Esophagus muscularis mucosa (tissue), 4 donors: ENCODE measurements around the gene ST3GAL2. TPM values are rescaled to one million over a fixed set of nuclear protein-coding genes. Genes with fewer than 3 reads are reported as not detected.
A peak's percentile ranks its signal among the peaks of the same experiment; 100 is the strongest.

Experiments
- DNase-seq: peaks from one replicate; pipeline ENCODE4 v3.0.0-alpha.2; 2017; ENCODE audit errors: extremely low spot score
- H3K27ac ChIP-seq, 4 donors: fragments of 200-600 bp; sonication (generic); replicated peaks in 1 of 4; 1 replicate in 3 of 4; 2 replicates in 1 of 4; pipeline ENCODE4 v1.5.1; 2016 to 2019; ENCODE audit warnings: mild to moderate bottlenecking in 1 of 4
- H3K27me3 ChIP-seq, 4 donors: fragments of 200-600 bp; sonication (generic); one replicate each; pipeline versions ENCODE4 v1.5.1 to v1.6.0; 2016 to 2019
- H3K36me3 ChIP-seq, 4 donors: fragments of 200-600 bp; sonication (generic); one replicate each; pipeline ENCODE4 v1.5.1; 2016 to 2019
- H3K4me1 ChIP-seq, 4 donors: fragments of 200-600 bp; sonication (generic); one replicate each; pipeline ENCODE4 v1.5.1; 2016 to 2019
- H3K4me3 ChIP-seq, 4 donors: fragments of 200-600 bp; sonication (generic); 1 replicate in 2 of 4; 2 replicates in 2 of 4; pipeline ENCODE4 v1.5.1; 2016 to 2019; ENCODE audit warnings: mild to moderate bottlenecking in 4 of 4, moderate library complexity in 1 of 4
- H3K9me3 ChIP-seq, 4 donors: fragments of 200-600 bp; sonication (generic); 1 replicate in 3 of 4; 2 replicates in 1 of 4; pipeline ENCODE4 v1.5.1; 2016 to 2019
- EP300 ChIP-seq: sonication (generic); formaldehyde crosslinking; IDR thresholded peaks from one replicate; pipeline ENCODE4 v1.6.1; 2017; ENCODE audit warnings: antibody characterized with exemption
- POLR2A ChIP-seq: fragments of 450-650 bp; IDR thresholded peaks from one replicate; pipeline ENCODE4 v1.6.1; 2017; ENCODE audit warnings: antibody characterized with exemption, moderate library complexity, mild to moderate bottlenecking, low read depth
- POLR2AphosphoS5 ChIP-seq, 2 donors: sonication (generic); formaldehyde crosslinking; IDR thresholded peaks; one replicate each; pipeline ENCODE4 v1.6.1; 2017; ENCODE audit warnings: antibody characterized with exemption in 2 of 2
- WGBS: methylation state at CpG from one replicate; pipeline ENCODE4 v1.1.5; 2018; 5-methylcytosine and 5-hydroxymethylcytosine counted together
- intact Hi-C: fragments of 100-400 bp; cut with DNase I; formaldehyde crosslinking; loops from one replicate; pipeline ENCODE4 v1.15.1; 2023
- total RNA-seq, 4 donors: library from RNA; depleted of rRNA; stranded (reverse); fragments of >200 nt; gene quantifications; one replicate each; pipeline versions ENCODE4 v1.1.0 to v1.2.1, GENCODE V29; 2016
- TF ChIP-seq, protein P1 (sequence below), 3 experiments: fragments of 200-600 bp in 2 of 3; fragments of 450-650 bp in 1 of 3; sonication (generic) in 2 of 3; IDR thresholded peaks; one replicate each; pipeline ENCODE4 v1.5.1; 2017 to 2019; ENCODE audit warnings: antibody characterized with exemption in 3 of 3, mild to moderate bottlenecking in 2 of 3, moderate library complexity in 1 of 3

ST3GAL2 gene
- total RNA-seq, 4 donors from 2014 or later: 18.6 to 34.9 (median 27.2) TPM

DNA sequence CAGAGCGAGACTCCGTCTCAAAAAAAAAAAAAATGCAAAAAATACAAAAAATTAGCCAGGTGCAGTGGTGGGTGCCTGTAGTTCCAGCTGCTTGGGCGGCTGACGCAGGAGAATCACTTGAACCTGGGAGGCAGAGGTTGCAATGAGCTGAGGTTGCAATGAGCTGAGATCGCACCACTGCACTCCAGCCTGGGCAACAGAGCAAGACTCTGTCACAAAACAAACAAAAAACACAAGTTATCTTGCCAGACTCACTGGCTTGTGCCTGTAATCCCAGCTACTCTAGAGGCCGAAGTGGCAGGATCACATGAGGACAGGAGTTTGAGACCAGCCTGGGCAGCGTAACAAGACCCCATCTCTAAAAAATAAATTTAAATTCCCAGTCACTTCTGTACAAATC, 3.4 kb upstream of the ST3GAL2 start:
- WGBS: 94% methylated on average over 7 of the region's 7 CpGs

DNA sequence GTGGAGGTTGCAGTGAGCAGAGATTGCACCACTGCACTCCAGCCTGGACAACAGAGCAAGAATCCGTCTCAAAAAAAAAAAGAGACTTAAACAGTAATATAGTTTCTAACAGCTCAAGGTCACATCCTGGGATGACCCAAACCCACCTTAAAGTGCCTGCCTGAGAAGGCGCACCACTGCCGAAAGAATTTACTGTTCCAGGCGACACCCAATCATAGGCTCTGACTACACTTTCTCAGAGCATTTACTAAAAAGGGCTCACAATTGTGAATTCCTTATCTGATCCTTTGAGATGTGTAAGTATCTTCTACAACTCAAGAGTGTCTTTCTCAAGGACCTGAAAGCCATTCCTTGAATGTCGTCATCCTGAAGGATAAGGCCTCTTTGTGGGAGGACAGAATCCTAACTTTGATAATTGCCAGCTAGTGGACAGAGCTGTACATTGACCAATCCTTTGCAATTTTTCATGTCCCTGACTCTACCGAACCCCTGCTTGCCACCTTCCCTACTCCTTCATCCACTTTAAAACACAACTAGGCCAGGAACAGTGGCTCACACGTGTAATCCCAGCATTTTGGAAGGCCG, 2.6 kb upstream of the ST3GAL2 start:
- Histone ChIP-seq H3K36me3 (no peaks in the 10 kb centered on the region), H3K27ac (no peak overlapping the region), H3K4me3 (no peak overlapping the region), H3K27me3 (no peaks in the 10 kb centered on the region), H3K9me3 (no peaks in the 10 kb centered on the region), H3K4me1 (peaks cover 18 to 28% (median 26%) of the 10 kb centered on the region in 4 donors)
- no peak for TF ChIP-seq POLR2AphosphoS5 (IDR thresholded peaks at IDR 0.05)
- TF ChIP-seq POLR2A: no peak
- TF ChIP-seq, protein P1, sequence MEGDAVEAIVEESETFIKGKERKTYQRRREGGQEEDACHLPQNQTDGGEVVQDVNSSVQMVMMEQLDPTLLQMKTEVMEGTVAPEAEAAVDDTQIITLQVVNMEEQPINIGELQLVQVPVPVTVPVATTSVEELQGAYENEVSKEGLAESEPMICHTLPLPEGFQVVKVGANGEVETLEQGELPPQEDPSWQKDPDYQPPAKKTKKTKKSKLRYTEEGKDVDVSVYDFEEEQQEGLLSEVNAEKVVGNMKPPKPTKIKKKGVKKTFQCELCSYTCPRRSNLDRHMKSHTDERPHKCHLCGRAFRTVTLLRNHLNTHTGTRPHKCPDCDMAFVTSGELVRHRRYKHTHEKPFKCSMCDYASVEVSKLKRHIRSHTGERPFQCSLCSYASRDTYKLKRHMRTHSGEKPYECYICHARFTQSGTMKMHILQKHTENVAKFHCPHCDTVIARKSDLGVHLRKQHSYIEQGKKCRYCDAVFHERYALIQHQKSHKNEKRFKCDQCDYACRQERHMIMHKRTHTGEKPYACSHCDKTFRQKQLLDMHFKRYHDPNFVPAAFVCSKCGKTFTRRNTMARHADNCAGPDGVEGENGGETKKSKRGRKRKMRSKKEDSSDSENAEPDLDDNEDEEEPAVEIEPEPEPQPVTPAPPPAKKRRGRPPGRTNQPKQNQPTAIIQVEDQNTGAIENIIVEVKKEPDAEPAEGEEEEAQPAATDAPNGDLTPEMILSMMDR (IDR thresholded peaks at IDR 0.05): no peak
- TF ChIP-seq EP300: no peak
- 93% methylated on average over 8 of the region's 8 CpGs for WGBS
- intact Hi-C loops: no loop called here
- no peak for DNase-seq

More for the DNA sequence above, 3.4 kb upstream of the ST3GAL2 start:
- Histone ChIP-seq H3K4me1 (peaks cover 10 to 20% (median 18%) of the 10 kb centered on the region in 4 donors), H3K27ac (no peak overlapping the region), H3K4me3 (no peak overlapping the region), H3K9me3 (no peaks in the 10 kb centered on the region), H3K27me3 (no peaks in the 10 kb centered on the region), H3K36me3 (no peaks in the 10 kb centered on the region)
- intact Hi-C loops: no loop called here
- DNase-seq: no peak
- TF ChIP-seq EP300 (no peak), POLR2AphosphoS5 (IDR thresholded peaks at IDR 0.05) (no peak), POLR2A (no peak)
- TF ChIP-seq, protein P1 (IDR thresholded peaks at IDR 0.05): no peak

DNA sequence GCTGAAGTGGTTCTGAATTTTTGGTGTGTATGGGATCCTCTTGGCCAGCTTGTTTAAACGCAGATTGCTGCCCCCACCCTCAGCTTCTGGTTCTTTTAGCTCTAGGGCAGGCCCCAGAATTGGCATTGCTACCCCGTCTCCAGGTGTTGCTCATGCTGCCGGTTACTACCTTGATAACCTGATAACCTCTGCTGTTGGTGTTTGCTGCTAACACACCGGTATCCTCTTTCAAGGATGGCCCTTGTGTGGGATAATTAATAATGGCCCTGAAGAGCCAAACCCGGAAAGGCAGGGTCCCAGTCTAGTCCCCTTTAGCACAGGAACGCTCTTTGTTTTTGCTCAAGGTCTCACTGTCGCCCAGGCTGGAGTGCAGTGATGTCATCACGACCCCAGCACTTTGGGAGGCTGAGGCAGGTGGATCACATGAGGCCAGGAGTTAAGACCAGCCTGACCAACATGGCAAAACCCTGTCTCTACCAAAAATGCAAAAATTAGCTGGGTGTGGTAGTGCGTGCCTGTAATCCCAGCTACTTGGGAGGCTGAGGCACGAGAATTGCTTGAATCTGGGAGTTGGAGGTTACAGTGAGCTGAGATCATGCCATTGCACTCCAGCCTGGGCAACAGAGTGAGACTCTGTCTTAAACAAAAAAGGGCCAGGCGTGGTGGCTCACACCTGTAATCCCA, 1.3 kb upstream of the ST3GAL2 start:
- TF ChIP-seq POLR2A (no peak), POLR2AphosphoS5 (IDR thresholded peaks at IDR 0.05) (no peak), EP300 (no peak)
- TF ChIP-seq, protein P1 (IDR thresholded peaks at IDR 0.05): no peak
- Histone ChIP-seq H3K36me3 (peaks cover 0 to under 1% (median 0%) of the 10 kb centered on the region in 4 donors), H3K4me1 (peaks cover 22 to 33% (median 31%) of the 10 kb centered on the region in 4 donors), H3K27ac (peak overlapping the region in 3 of 4 donors; percentile 81 to 87 (median 84)), H3K4me3 (peak overlapping the region in 2 of 4 donors; percentile 84), H3K27me3 (no peaks in the 10 kb centered on the region), H3K9me3 (no peaks in the 10 kb centered on the region)
- DNase-seq: no peak
- WGBS: 76% methylated on average over 11 of the region's 11 CpGs
- intact Hi-C loops: no loop called here

DNA sequence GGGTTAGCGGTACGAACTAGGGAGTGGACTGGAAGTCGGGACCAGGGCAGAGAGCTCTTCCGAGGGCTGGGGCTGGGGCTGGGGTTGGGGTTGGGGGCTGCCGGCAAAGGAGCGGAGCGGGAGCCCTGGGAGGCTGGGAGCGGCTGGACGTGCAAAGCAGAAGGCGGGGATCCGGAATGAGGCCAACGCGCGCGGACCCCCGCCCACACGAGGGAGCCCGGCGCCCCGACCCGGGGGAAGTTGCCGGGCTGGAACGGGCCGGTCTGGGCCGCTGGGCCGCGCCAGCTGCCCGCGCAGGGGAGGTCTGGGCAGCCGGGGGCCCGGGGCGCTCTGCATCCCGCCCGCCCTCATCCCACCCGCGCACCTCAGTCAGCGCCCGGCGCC, 323 bp downstream of the ST3GAL2 start:
- Histone ChIP-seq H3K36me3 (peaks cover 0 to 6% (median 2%) of the 10 kb centered on the region in 4 donors), H3K27me3 (no peaks in the 10 kb centered on the region), H3K9me3 (no peaks in the 10 kb centered on the region), H3K4me1 (peaks cover 38 to 49% (median 46%) of the 10 kb centered on the region in 4 donors), H3K4me3 (peak overlapping the region; percentile 84 to 94 (median 86)), H3K27ac (peak overlapping the region; percentile 81 to 87 (median 84))
- TF ChIP-seq POLR2A (no peak), POLR2AphosphoS5 (IDR thresholded peaks at IDR 0.05) (no peak), EP300 (no peak)
- TF ChIP-seq, protein P1 (IDR thresholded peaks at IDR 0.05): no peak
- 0% methylated on average over 2 of the region's 39 CpGs for WGBS
- no peak for DNase-seq
- intact Hi-C loops: loop anchor here (2.0 kb wide), 1 partner anchor 58 kb away; no protein-coding TSS in a partner anchor
